ENCODE results near the gene TAB3. TPM values are rescaled to one million over a fixed set of nuclear protein-coding genes. Genes with fewer than 3 reads are reported as not detected.

Gene TAB3
- total RNA-seq, 4 donors from 2014 or later = 25.5 to 32.8 (median 28.8) TPM

DNA sequence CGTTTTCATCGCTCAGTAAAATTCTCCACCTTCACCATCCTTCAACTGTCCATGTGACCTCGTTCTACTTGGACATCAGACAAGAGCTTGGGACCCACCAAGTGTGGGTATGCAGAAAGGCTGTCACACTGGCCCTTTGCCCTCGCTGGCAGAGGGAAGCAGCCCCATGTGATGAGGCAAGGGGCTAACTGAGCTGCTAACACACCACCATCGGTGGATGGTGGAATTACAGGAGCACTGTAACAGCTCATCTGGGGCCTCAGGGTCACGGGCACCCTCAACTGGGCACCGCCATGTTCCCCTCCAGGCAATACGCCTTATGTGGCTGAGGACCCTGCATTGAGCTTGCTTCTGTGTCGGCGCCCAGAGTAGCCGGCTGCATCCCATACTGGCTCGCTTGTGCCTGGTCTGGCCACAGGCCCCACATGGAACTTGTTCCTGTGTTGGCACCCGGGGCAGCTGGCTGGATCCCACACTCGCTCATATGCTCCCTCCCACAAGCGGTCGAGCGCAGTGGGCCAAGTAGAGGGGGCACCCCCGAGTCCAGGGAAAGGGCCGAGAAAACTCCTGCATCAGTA is 109.5 kb downstream of the TAB3 start:
- TF ChIP-seq, protein P1, sequence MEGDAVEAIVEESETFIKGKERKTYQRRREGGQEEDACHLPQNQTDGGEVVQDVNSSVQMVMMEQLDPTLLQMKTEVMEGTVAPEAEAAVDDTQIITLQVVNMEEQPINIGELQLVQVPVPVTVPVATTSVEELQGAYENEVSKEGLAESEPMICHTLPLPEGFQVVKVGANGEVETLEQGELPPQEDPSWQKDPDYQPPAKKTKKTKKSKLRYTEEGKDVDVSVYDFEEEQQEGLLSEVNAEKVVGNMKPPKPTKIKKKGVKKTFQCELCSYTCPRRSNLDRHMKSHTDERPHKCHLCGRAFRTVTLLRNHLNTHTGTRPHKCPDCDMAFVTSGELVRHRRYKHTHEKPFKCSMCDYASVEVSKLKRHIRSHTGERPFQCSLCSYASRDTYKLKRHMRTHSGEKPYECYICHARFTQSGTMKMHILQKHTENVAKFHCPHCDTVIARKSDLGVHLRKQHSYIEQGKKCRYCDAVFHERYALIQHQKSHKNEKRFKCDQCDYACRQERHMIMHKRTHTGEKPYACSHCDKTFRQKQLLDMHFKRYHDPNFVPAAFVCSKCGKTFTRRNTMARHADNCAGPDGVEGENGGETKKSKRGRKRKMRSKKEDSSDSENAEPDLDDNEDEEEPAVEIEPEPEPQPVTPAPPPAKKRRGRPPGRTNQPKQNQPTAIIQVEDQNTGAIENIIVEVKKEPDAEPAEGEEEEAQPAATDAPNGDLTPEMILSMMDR (IDR thresholded peaks at IDR 0.05; ENCODE audit: low read depth) = no peak

DNA sequence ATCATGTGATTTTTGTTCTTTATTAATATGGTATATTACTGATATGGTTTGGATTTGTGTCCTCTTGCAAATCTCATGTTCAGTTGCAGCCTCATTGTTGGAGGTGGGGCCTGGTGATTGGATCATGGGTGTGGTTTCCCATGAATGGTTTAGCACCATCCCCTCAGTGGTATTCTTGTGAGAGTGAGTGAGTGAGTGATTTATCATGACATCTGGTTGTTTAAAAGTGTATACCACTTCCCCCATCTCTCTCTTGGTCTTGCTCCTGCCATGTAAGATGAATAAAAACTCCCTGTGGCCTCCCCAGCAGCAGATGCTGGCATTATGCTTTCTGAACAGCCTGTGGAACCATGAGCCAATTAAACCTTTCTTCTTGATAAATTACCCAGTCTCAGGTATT is 111.5 kb downstream of the TAB3 start:
- TF ChIP-seq, protein P1 (IDR thresholded peaks at IDR 0.05; ENCODE audit: low read depth) = no peak

Other genes starting within 250 kb of the TAB3 start
- gene GK, start 235.8 kb downstream of the TAB3 start, total RNA-seq = 10 to 100 TPM in 1 of 4 donors, 1 to 10 TPM in 3; 2.8 to 22.3 (median 4.3) TPM
- not detected for gene FTHL17, start 182.8 kb upstream of the TAB3 start, total RNA-seq